Glutamatergic neuron (in vitro differentiated cells): ENCODE measurements around the gene GMEB2. TPM values are rescaled to one million over a fixed set of nuclear protein-coding genes. Genes with fewer than 3 reads are reported as not detected.
"Not testable (repeated sequence)": the region's sequence is repeated elsewhere in the genome, so short reads cannot be mapped to it uniquely, and the experiment has no call there.

Source experiments
- DNase-seq: peaks from one replicate; pipeline ENCODE4 v3.0.0; 2022
- H3K27ac Mint-ChIP-seq: one replicate; pipeline ENCODE4 v1.8.0; 2020; ENCODE audit warnings: mild to moderate bottlenecking, mixed read lengths, inconsistent platforms; ENCODE audit not compliant: unreplicated experiment
- H3K27me3 Mint-ChIP-seq: one replicate; pipeline ENCODE4 v1.8.0; 2020; ENCODE audit warnings: mild to moderate bottlenecking, moderate library complexity, mixed read lengths, inconsistent platforms; ENCODE audit not compliant: unreplicated experiment
- H3K36me3 Mint-ChIP-seq: one replicate; pipeline ENCODE4 v1.8.0; 2020; ENCODE audit warnings: mild to moderate bottlenecking, mixed read lengths, inconsistent platforms; ENCODE audit not compliant: unreplicated experiment
- H3K4me1 Mint-ChIP-seq: one replicate; pipeline ENCODE4 v1.8.0; 2020; ENCODE audit warnings: mild to moderate bottlenecking, low read depth, mixed read lengths, inconsistent platforms; ENCODE audit not compliant: unreplicated experiment
- H3K4me3 Mint-ChIP-seq: one replicate; pipeline ENCODE4 v1.8.0; 2020; ENCODE audit warnings: mild to moderate bottlenecking, mixed read lengths, inconsistent platforms; ENCODE audit not compliant: unreplicated experiment
- H3K9me3 Mint-ChIP-seq: one replicate; pipeline ENCODE4 v1.8.0; 2020; ENCODE audit warnings: mild to moderate bottlenecking, moderate library complexity, mixed read lengths, inconsistent platforms; ENCODE audit not compliant: unreplicated experiment
- CTCF ChIP-seq: fragments of 200-600 bp; sonication (generic); IDR thresholded peaks from one replicate; pipeline ENCODE4 v1.5.0; 2021; ENCODE audit not compliant: partially characterized antibody, unreplicated experiment
- total RNA-seq: library from RNA; stranded (reverse); fragmentation: NEBNext Ultra II Directional; extraction: Animal tissue kit (Norgen Biotek cat#: 25700); gene quantifications from one replicate; pipeline ENCODE4 v1.2.1, GENCODE V29; 2021; ENCODE audit not compliant: unreplicated experiment

GMEB2 gene
- total RNA-seq, 1 donor from 2014 or later, result 12.8 TPM

DNA sequence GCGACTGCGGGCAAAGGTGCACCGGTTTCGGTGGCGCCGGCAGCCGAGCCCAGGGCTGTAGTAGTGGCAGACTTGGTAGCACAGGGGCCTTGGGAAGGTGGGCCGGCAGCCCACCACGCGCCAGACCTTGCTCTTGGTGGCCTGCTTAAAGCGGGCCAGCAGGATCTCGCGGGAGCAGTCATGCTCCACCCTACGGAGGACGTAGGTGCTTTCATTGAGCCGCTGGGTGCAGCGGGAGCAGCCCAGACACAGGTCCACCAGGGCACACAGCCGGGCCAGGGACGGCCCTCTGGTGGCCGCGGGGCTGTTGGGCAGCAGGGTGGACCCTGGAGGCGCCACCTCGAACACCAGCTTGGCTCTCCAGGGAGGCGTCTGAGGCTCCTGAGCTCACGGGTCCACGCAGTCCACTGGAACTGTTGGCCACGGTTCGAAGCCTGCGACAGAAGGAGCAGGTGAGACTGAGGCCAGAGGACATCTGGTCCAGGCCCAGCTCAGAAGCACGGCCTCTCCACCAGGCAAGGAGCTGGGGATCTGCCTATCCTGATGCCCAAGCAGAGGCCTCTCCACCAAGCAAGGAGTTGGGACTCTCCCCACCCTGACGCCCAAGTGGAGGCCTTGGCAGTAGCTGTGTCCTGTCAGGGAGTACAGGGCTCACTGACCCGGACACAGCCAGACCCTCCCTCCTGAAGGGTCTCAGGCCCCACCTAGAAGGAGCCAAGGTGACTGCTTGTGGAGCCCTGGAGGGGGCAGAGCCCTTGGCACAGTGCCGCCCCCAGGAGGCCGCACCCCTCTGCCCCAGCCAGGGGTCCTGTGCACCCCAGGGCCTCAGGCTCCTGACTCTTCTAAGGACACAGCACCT is 53.9 kb downstream of the GMEB2 start:
- no peaks in the 10 kb centered on the region for H3K36me3 Mint-ChIP-seq
- H3K4me1 Mint-ChIP-seq, result peaks cover 2% of the 10 kb centered on the region
- H3K4me3 Mint-ChIP-seq, result peak overlapping the region; percentile 88
- TF ChIP-seq CTCF, result peak; percentile 25
- peaks cover 1% of the 10 kb centered on the region for H3K27me3 Mint-ChIP-seq
- H3K9me3 Mint-ChIP-seq, result peaks cover 3% of the 10 kb centered on the region
- no peak overlapping the region for H3K27ac Mint-ChIP-seq
- DNase-seq, result peak; percentile 48

DNA sequence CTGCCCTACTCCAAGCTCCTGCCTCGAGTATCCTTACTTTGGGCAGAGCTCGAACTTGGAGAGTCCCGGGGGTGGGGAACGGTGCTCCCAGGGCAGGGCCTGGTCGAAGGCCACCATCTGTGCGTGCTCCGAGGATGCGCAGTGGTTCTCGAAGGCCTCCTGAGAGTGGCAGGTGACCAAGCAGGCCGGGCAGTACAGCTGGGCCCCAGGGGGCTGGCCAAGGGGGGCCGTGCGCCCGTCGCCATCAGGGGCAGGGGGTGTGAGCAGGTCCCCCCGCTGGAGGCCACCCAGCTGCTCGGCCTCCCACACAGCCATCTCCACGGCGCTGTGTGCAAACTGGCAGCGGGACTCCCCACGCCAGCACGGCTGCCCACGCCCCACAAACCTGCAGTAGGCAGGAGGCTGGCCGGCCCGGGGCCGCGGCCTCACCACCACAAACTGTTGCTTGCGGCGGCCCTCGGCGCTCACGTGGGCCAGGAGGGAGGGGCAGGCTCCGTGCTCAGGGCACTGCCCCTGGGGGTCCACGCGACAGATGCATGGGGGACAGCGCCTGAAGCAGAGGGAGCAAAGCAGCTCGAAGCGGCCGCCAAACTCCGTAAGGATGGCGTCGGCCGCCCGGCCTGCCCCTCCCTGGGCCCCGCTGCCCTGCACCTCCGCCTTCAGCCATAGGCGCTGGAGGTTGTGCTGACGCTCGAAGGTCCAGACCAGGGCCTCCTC is 54.7 kb downstream of the GMEB2 start:
- H3K9me3 Mint-ChIP-seq, result peaks cover under 1% of the 10 kb centered on the region
- H3K4me3 Mint-ChIP-seq, result no peak overlapping the region
- H3K27me3 Mint-ChIP-seq, result peaks cover 1% of the 10 kb centered on the region
- TF ChIP-seq CTCF, result no peak
- no peaks in the 10 kb centered on the region for H3K36me3 Mint-ChIP-seq
- H3K4me1 Mint-ChIP-seq, result peaks cover 2% of the 10 kb centered on the region
- no peak overlapping the region for H3K27ac Mint-ChIP-seq
- no peak for DNase-seq

- not testable (repeated sequence) for H3K36me3 Mint-ChIP-seq, H3K27me3 Mint-ChIP-seq, H3K4me3 Mint-ChIP-seq, DNase-seq, H3K9me3 Mint-ChIP-seq, H3K27ac Mint-ChIP-seq, H3K4me1 Mint-ChIP-seq
Observed at GRCh38 chr20:63571087-63571478, 55.8 kb downstream of the GMEB2 start.

GRCh38 chr20:63570281-63571086 is 56.4 kb downstream of the GMEB2 start:
- Mint-ChIP-seq H3K9me3 (no peaks in the 10 kb centered on the region), H3K36me3 (no peaks in the 10 kb centered on the region), H3K27ac (no peak overlapping the region), H3K4me3 (no peak overlapping the region), H3K27me3 (peaks cover 1% of the 10 kb centered on the region), H3K4me1 (peaks cover under 1% of the 10 kb centered on the region)
- DNase-seq, result no peak
- TF ChIP-seq CTCF, result no peak
